BE2C (cell line): ENCODE results near the gene CD40.

ENCODE experiments used
- DNase-seq: peaks from one replicate; pipeline ENCODE4 v3.0.0-alpha.2; 2020
- H3K27me3 ChIP-seq: fragments of 250-450 bp; sonication (Bioruptor Pico); 2 replicates; pipeline ENCODE4 v1.5.1; 2020; ENCODE audit warnings: mild to moderate bottlenecking
- H3K36me3 ChIP-seq: fragments of 250-450 bp; sonication (Bioruptor Pico); 2 replicates; pipeline ENCODE4 v1.5.1; 2020; ENCODE audit warnings: mild to moderate bottlenecking
- H3K4me1 ChIP-seq: fragments of 250-450 bp; sonication (Bioruptor Pico); 2 replicates; pipeline ENCODE4 v1.5.1; 2020
- H3K4me3 ChIP-seq: 2 replicates; pipeline ENCODE4 v1.5.1; 2011; ENCODE audit warnings: low read depth, low read length
- H3K9me3 ChIP-seq: fragments of 250-450 bp; sonication (Bioruptor Pico); 2 replicates; pipeline ENCODE4 v1.5.1; 2020
- CTCF ChIP-seq: IDR thresholded peaks from 2 replicates; pipeline ENCODE4 v1.5.1; 2012; ENCODE audit warnings: mild to moderate bottlenecking, low read depth, low read length

The CD40 gene

GRCh38 chr20:46129955-46130481, 11.9 kb downstream of the CD40 start:
- H3K27me3 ChIP-seq: peaks cover 32% of the 10 kb centered on the region
- TF ChIP-seq CTCF: no peak
- no peaks in the 10 kb centered on the region; the same call in 1 of the 2 replicates for H3K4me1 ChIP-seq
- H3K36me3 ChIP-seq: no peaks in the 10 kb centered on the region
- no peak for DNase-seq
- no peak overlapping the region for H3K4me3 ChIP-seq
- no peaks in the 10 kb centered on the region for H3K9me3 ChIP-seq

GRCh38 chr20:46130534-46130933, 12.4 kb downstream of the CD40 start:
- H3K4me1 ChIP-seq: no peaks in the 10 kb centered on the region; the same call in 1 of the 2 replicates
- peaks cover 32% of the 10 kb centered on the region for H3K27me3 ChIP-seq
- no peak for TF ChIP-seq CTCF

GRCh38 chr20:46131396-46131795, 13.3 kb downstream of the CD40 start:
- DNase-seq: no peak
- Histone ChIP-seq H3K27me3 (peaks cover 32% of the 10 kb centered on the region), H3K9me3 (no peaks in the 10 kb centered on the region), H3K4me1 (no peaks in the 10 kb centered on the region; the same call in 1 of the 2 replicates), H3K36me3 (no peaks in the 10 kb centered on the region), H3K4me3 (no peak overlapping the region)
- TF ChIP-seq CTCF: no peak

More at GRCh38 chr20:46130534-46130933, 12.4 kb downstream of the CD40 start:
- no peak for DNase-seq
- Histone ChIP-seq H3K4me3 (no peak overlapping the region), H3K36me3 (no peaks in the 10 kb centered on the region), H3K9me3 (no peaks in the 10 kb centered on the region)

- no peaks in the 10 kb centered on the region for H3K36me3 ChIP-seq
- DNase-seq: peak; percentile 82
- peaks cover 28% of the 10 kb centered on the region for H3K27me3 ChIP-seq
- no peak overlapping the region for H3K4me3 ChIP-seq
- TF ChIP-seq CTCF: peak; percentile 87
- no peaks in the 10 kb centered on the region for H3K9me3 ChIP-seq
- H3K4me1 ChIP-seq: peaks cover 3% of the 10 kb centered on the region
These were observed 14.6 kb downstream of the CD40 start for GRCh38 chr20:46132705-46133120.

GRCh38 chr20:46133886-46134654, 16.0 kb downstream of the CD40 start:
- Histone ChIP-seq H3K4me3 (no peak overlapping the region), H3K9me3 (no peaks in the 10 kb centered on the region), H3K27me3 (peaks cover 19% of the 10 kb centered on the region), H3K4me1 (peaks cover 12% of the 10 kb centered on the region), H3K36me3 (no peaks in the 10 kb centered on the region)
- DNase-seq: no peak
- no peak for TF ChIP-seq CTCF

GRCh38 chr20:46134716-46135115, 16.6 kb downstream of the CD40 start:
- Histone ChIP-seq H3K9me3 (no peaks in the 10 kb centered on the region), H3K27me3 (peaks cover 13% of the 10 kb centered on the region), H3K4me1 (peaks cover 16% of the 10 kb centered on the region), H3K36me3 (no peaks in the 10 kb centered on the region), H3K4me3 (no peak overlapping the region)
- TF ChIP-seq CTCF: no peak
- no peak for DNase-seq
